ENCODE data around the gene ZIK1. TPM values are rescaled to one million over a fixed set of nuclear protein-coding genes. Genes with fewer than 3 reads are reported as not detected.

ZIK1 gene
- total RNA-seq, 1 experiment from 2014 or later: not detected

DNA sequence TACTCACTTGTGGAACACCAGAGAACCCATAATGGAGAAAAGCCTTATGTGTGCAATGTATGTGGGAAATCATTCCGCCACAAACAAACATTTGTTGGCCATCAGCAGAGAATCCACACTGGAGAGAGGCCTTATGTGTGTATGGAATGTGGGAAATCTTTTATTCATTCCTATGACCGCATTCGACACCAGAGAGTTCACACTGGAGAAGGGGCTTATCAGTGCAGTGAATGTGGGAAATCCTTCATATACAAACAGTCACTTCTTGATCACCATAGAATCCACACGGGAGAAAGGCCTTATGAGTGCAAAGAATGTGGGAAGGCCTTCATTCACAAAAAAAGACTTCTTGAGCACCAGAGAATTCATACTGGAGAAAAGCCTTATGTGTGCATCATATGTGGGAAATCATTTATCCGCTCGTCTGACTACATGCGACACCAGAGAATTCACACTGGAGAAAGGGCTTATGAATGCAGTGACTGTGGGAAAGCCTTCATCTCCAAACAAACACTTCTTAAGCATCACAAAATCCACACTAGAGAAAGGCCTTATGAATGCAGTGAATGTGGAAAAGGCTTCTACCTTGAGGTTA, 45.9 kb upstream of the ZIK1 start:
- Histone ChIP-seq H4K20me1 (ENCODE audit: insufficient read depth) (no peaks in the 10 kb centered on the region), H2AFZ (ENCODE audit: low read depth, low read length, poor library complexity, severe bottlenecking) (no peak overlapping the region), H3K36me3 (ENCODE audit: control insufficient read depth in 1 of 2, insufficient read depth in 2 of 2, low read length in 2 of 2) (no peaks in the 10 kb centered on the region), H3K27me3 (ENCODE audit: insufficient read depth, low read length) (no peaks in the 10 kb centered on the region), H3K9me3 (ENCODE audit: control insufficient read depth in 1 of 2, insufficient read depth in 1 of 2, low read depth in 1 of 2, low read length in 2 of 2) (peaks cover 16 to 41% of the 10 kb centered on the region in 2 experiments; a peak in 2 of 4 replicates), H3K4me1 (ENCODE audit: control insufficient read depth in 1 of 2, insufficient read depth in 2 of 2, low read length in 2 of 2) (no peaks in the 10 kb centered on the region), H3K27ac (ENCODE audit: low read depth, low read length) (no peak overlapping the region), H3K4me3 (replicated peaks in 1 of 2; ENCODE audit: low read depth in 1 of 2, low read length in 2 of 2) (no peak overlapping the region), H3K4me2 (ENCODE audit: low read length) (no peak overlapping the region), H3K79me2 (ENCODE audit: insufficient read depth, low read length) (no peaks in the 10 kb centered on the region), H3K9ac (ENCODE audit: low read length) (no peak overlapping the region), H3K9me2 (ENCODE audit: insufficient read depth) (no peaks in the 10 kb centered on the region)
- ATAC-seq (no peak), DNase-seq (ENCODE audit: low read depth, low spot score) (no peak)
- intact Hi-C loops (cut with micrococcal nuclease): no loop called here
- ChIA-PET RAD21 (ENCODE audit: low non-redundant PET in 1 of 2, low total read pairs in 2 of 2, uncharacterized antibody in 2 of 2, unreplicated experiment in 2 of 2) (no interaction called here), CTCF (no interaction called here), POLR2A (no interaction called here)
- no TSS peak for BruUV-seq (replicated peaks)
- peak; percentile 27; the same call in 1 of the 2 replicates for TF ChIP-seq ZNF274 (IDR thresholded peaks at IDR 0.05; ENCODE audit: low read depth, low read length)
- TF ChIP-seq, protein P1, sequence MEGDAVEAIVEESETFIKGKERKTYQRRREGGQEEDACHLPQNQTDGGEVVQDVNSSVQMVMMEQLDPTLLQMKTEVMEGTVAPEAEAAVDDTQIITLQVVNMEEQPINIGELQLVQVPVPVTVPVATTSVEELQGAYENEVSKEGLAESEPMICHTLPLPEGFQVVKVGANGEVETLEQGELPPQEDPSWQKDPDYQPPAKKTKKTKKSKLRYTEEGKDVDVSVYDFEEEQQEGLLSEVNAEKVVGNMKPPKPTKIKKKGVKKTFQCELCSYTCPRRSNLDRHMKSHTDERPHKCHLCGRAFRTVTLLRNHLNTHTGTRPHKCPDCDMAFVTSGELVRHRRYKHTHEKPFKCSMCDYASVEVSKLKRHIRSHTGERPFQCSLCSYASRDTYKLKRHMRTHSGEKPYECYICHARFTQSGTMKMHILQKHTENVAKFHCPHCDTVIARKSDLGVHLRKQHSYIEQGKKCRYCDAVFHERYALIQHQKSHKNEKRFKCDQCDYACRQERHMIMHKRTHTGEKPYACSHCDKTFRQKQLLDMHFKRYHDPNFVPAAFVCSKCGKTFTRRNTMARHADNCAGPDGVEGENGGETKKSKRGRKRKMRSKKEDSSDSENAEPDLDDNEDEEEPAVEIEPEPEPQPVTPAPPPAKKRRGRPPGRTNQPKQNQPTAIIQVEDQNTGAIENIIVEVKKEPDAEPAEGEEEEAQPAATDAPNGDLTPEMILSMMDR (IDR thresholded peaks at IDR 0.05 in 2 of 3, conservative IDR thresholded peaks at IDR 0.05 in 1 of 3; ENCODE audit: borderline replicate concordance in 1 of 3, insufficient read depth in 1 of 3, low read depth in 2 of 3, low read length in 2 of 3): no peak
- no peak for TF ChIP-seq JUND (IDR thresholded peaks at IDR 0.05)
- no peak for TF ChIP-seq TCF7L2 (IDR thresholded peaks at IDR 0.05; ENCODE audit: borderline replicate concordance, extremely low read depth, insufficient read depth, insufficient read length)
- TF ChIP-seq, protein P2, sequence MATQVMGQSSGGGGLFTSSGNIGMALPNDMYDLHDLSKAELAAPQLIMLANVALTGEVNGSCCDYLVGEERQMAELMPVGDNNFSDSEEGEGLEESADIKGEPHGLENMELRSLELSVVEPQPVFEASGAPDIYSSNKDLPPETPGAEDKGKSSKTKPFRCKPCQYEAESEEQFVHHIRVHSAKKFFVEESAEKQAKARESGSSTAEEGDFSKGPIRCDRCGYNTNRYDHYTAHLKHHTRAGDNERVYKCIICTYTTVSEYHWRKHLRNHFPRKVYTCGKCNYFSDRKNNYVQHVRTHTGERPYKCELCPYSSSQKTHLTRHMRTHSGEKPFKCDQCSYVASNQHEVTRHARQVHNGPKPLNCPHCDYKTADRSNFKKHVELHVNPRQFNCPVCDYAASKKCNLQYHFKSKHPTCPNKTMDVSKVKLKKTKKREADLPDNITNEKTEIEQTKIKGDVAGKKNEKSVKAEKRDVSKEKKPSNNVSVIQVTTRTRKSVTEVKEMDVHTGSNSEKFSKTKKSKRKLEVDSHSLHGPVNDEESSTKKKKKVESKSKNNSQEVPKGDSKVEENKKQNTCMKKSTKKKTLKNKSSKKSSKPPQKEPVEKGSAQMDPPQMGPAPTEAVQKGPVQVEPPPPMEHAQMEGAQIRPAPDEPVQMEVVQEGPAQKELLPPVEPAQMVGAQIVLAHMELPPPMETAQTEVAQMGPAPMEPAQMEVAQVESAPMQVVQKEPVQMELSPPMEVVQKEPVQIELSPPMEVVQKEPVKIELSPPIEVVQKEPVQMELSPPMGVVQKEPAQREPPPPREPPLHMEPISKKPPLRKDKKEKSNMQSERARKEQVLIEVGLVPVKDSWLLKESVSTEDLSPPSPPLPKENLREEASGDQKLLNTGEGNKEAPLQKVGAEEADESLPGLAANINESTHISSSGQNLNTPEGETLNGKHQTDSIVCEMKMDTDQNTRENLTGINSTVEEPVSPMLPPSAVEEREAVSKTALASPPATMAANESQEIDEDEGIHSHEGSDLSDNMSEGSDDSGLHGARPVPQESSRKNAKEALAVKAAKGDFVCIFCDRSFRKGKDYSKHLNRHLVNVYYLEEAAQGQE (IDR thresholded peaks at IDR 0.05; ENCODE audit: low read depth): no peak
- TF ChIP-seq EZH2phosphoT487 (IDR thresholded peaks at IDR 0.05; ENCODE audit: borderline replicate concordance): no peak
- TF ChIP-seq ELF1 (IDR thresholded peaks at IDR 0.05; ENCODE audit: borderline replicate concordance, low read depth): no peak
- TF ChIP-seq CEBPB (IDR thresholded peaks at IDR 0.05; ENCODE audit: low read depth): no peak
